Astrocyte (in vitro differentiated cells and primary cell): ENCODE data around the gene FRMD3.

Experiments
- CTCF ChIP-seq: IDR thresholded peaks from 2 replicates; pipeline ENCODE4 v1.5.1; 2011; ENCODE audit warnings: low read depth, mild to moderate bottlenecking, inconsistent platforms, low read length, moderate library complexity; ENCODE audit not compliant: insufficient read depth
- EZH2 ChIP-seq: IDR thresholded peaks from 2 replicates; pipeline ENCODE4 v1.6.1; 2012; ENCODE audit warnings: mild to moderate bottlenecking, low read length, inconsistent platforms; ENCODE audit not compliant: insufficient read depth

- TF ChIP-seq CTCF (no peak), EZH2 (no peak)
Measured at GRCh38 chr9:83432877-83433550, 105.2 kb downstream of the FRMD3 start.
